Parathyroid adenoma (tissue), 2 donors: Measurements from ENCODE around the gene DUSP8.

Experiments used
- H2AFZ ChIP-seq: fragments of 300-600 bp; sonication (generic); one replicate; pipeline ENCODE4 v1.7.0; 2017; ENCODE audit warnings: antibody characterized with exemption, mild to moderate bottlenecking
- H3K27ac ChIP-seq: fragments of 300-600 bp; sonication (generic); one replicate; pipeline ENCODE4 v1.7.0; 2017
- H3K27me3 ChIP-seq: fragments of 300-600 bp; sonication (generic); one replicate; pipeline ENCODE4 v1.7.0; 2017; ENCODE audit warnings: low read length; ENCODE audit not compliant: control insufficient read depth, insufficient read depth
- H3K36me3 ChIP-seq: fragments of 300-600 bp; sonication (generic); one replicate; pipeline ENCODE4 v1.7.0; 2017; ENCODE audit warnings: low read length; ENCODE audit not compliant: control insufficient read depth, insufficient read depth
- H3K4me1 ChIP-seq: fragments of 300-600 bp; sonication (generic); one replicate; pipeline ENCODE4 v1.7.0; 2017; ENCODE audit warnings: control low read depth
- H3K4me2 ChIP-seq: fragments of 300-600 bp; sonication (generic); one replicate; pipeline ENCODE4 v1.7.0; 2017; ENCODE audit warnings: low read length
- H3K4me3 ChIP-seq: fragments of 300-600 bp; sonication (generic); one replicate; pipeline ENCODE4 v1.7.0; 2017; ENCODE audit warnings: low read depth, low read length
- H3K79me2 ChIP-seq: fragments of 300-600 bp; sonication (generic); one replicate; pipeline ENCODE4 v1.7.0; 2017; ENCODE audit warnings: control low read depth
- H3K9ac ChIP-seq: fragments of 300-600 bp; sonication (generic); one replicate; pipeline ENCODE4 v1.7.0; 2017; ENCODE audit warnings: mild to moderate bottlenecking
- H3K9me3 ChIP-seq: fragments of 300-600 bp; sonication (generic); one replicate; pipeline ENCODE4 v1.7.0; 2017; ENCODE audit warnings: low read length; ENCODE audit not compliant: control insufficient read depth
- CTCF ChIP-seq: fragments of 300-600 bp; sonication (generic); IDR thresholded peaks from one replicate; pipeline ENCODE4 v1.7.0; 2017; ENCODE audit warnings: antibody characterized with exemption, mild to moderate bottlenecking
- donor health status: primary hyperparathyroidism.

The DUSP8 gene

DNA sequence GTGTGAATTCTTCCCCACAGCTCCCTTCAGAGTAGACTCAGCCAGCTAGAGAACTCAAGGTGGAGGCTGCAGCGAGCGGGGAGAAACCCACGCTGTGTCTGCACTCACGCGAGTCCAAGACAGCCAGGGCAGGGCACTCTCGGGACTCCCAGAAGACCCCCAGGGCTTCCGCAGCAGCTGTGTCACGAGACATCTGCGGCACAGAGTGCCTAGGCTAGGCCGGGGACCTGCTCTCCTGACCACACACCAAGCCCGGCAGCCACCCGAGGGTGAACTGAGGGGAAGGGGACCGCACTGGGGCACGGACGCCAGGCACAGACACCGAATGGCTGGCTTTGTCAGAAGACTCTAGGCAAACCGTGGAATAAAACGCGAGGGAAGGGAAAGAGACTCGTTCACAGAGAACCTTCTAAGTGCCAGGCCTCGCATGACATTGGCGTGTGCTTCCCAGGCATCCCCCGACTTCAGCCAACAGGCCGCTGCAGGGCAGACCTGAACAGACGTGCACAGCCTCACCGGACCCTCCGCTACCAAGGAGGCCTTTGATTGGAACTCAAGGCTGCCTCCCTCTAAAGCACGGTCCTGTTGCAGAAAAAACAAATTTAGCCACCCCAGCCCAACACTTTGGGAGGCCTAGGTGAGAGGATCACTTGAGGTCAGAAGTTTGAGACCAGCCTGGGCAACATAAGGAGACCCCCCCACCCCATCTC, 67.3 kb downstream of the DUSP8 start:
- Histone ChIP-seq H3K4me3 (no peak overlapping the region), H3K27me3 (no peaks in the 10 kb centered on the region), H3K36me3 (no peaks in the 10 kb centered on the region), H3K4me2 (no peak overlapping the region), H3K79me2 (peaks cover 46% of the 10 kb centered on the region), H3K9me3 (no peaks in the 10 kb centered on the region), H3K9ac (no peak overlapping the region), H2AFZ (no peak overlapping the region), H3K27ac (no peak overlapping the region), H3K4me1 (no peaks in the 10 kb centered on the region)
- TF ChIP-seq CTCF, result no peak

- Histone ChIP-seq H2AFZ (no peak overlapping the region), H3K4me3 (no peak overlapping the region), H3K36me3 (no peaks in the 10 kb centered on the region), H3K9me3 (no peaks in the 10 kb centered on the region), H3K4me1 (no peaks in the 10 kb centered on the region), H3K79me2 (peaks cover 44% of the 10 kb centered on the region), H3K4me2 (no peak overlapping the region), H3K27ac (no peak overlapping the region), H3K27me3 (no peaks in the 10 kb centered on the region), H3K9ac (no peak overlapping the region)
- no peak for TF ChIP-seq CTCF
Observed at GRCh38 chr11:1504138-1504537, 67.9 kb downstream of the DUSP8 start.
